Smooth muscle cell (in vitro differentiated cells): Measurements from ENCODE around the gene GDPD4. TPM values are rescaled to one million over a fixed set of nuclear protein-coding genes. Genes with fewer than 3 reads are reported as not detected.
A peak's percentile ranks its signal among the peaks of the same experiment; 100 is the strongest.

Experiments
- DNase-seq: peaks from one replicate; lab custom pipeline; 2025; ENCODE audit not compliant: unreplicated experiment; lab: John Stamatoyannopoulos, UW
- H2AFZ ChIP-seq: fragments of 200-600 bp; sonication (generic); 2 replicates; pipeline ENCODE4 v1.6.0; 2016; ENCODE audit warnings: antibody characterized with exemption, low read depth, mild to moderate bottlenecking
- H3F3A ChIP-seq: fragments of 200-600 bp; sonication (generic); 2 replicates; pipeline ENCODE4 v1.6.0; 2017; ENCODE audit warnings: antibody characterized with exemption, low read depth
- H3K27ac ChIP-seq: fragments of 200-600 bp; sonication (generic); 2 replicates; pipeline ENCODE4 v1.5.1; 2016; ENCODE audit warnings: low read depth, mild to moderate bottlenecking
- H3K27me3 ChIP-seq: fragments of 200-600 bp; sonication (generic); 2 replicates; pipeline ENCODE4 v1.6.1; 2016; ENCODE audit warnings: low read depth, mild to moderate bottlenecking
- H3K36me3 ChIP-seq: fragments of 200-600 bp; sonication (generic); 2 replicates; pipeline ENCODE4 v1.5.1; 2016; ENCODE audit warnings: low read depth
- H3K4me1 ChIP-seq: fragments of 200-600 bp; sonication (generic); 2 replicates; pipeline ENCODE4 v1.5.1; 2016; ENCODE audit warnings: low read depth
- H3K4me2 ChIP-seq: fragments of 200-600 bp; sonication (generic); 2 replicates; pipeline ENCODE4 v1.6.0; 2016; ENCODE audit warnings: mild to moderate bottlenecking
- H3K4me3 ChIP-seq: fragments of 200-600 bp; sonication (generic); 2 replicates; pipeline ENCODE4 v1.5.1; 2016; ENCODE audit warnings: mild to moderate bottlenecking
- H3K79me2 ChIP-seq: fragments of 200-600 bp; sonication (generic); 2 replicates; pipeline ENCODE4 v1.6.0; 2016; ENCODE audit warnings: low read depth, mild to moderate bottlenecking
- H3K9ac ChIP-seq: fragments of 200-600 bp; sonication (generic); 2 replicates; pipeline ENCODE4 v1.6.0; 2016; ENCODE audit warnings: low read depth
- H3K9me3 ChIP-seq: fragments of 200-600 bp; sonication (generic); replicated peaks from 2 replicates; pipeline ENCODE4 v1.5.1; 2016; ENCODE audit warnings: low read depth
- H4K20me1 ChIP-seq: fragments of 200-600 bp; sonication (generic); 2 replicates; pipeline ENCODE4 v1.6.0; 2016; ENCODE audit warnings: low read depth
- CTCF ChIP-seq: fragments of 200-600 bp; sonication (generic); IDR thresholded peaks from 2 replicates; pipeline ENCODE4 v1.5.1; 2017; ENCODE audit warnings: borderline replicate concordance, mild to moderate bottlenecking, antibody characterized with exemption; ENCODE audit not compliant: insufficient read depth, poor library complexity, severe bottlenecking
- WGBS: methylation state at CpG from one replicate; pipeline ENCODE4 v1.1.7; 2016; ENCODE audit warnings: low lambda C conversion rate; 5-methylcytosine and 5-hydroxymethylcytosine counted together
- polyA plus RNA-seq: library from polyadenylated mRNA; unstranded; fragments of >200 nt; fragmentation: Nextera tagmentation; extraction: Ambion mirVana; gene quantifications from 2 replicates; pipeline ENCODE4 v1.2.1, GENCODE V29; 2016
- total RNA-seq: library from RNA; depleted of rRNA; stranded (reverse); fragments of >200 nt; gene quantifications from 2 replicates; pipeline ENCODE4 v1.2.3, GENCODE V29; 2014

The GDPD4 gene
- total and polyA plus RNA-seq, 2 experiments from 2014 or later, result not detected

GRCh38 chr11:77193167-77193566, 108.3 kb downstream of the GDPD4 start:
- Histone ChIP-seq H3K27ac (no peak overlapping the region), H2AFZ (no peak overlapping the region), H3K36me3 (no peaks in the 10 kb centered on the region), H3K4me1 (no peaks in the 10 kb centered on the region), H4K20me1 (no peaks in the 10 kb centered on the region), H3F3A (no peaks in the 10 kb centered on the region), H3K4me3 (no peak overlapping the region), H3K79me2 (no peaks in the 10 kb centered on the region), H3K4me2 (no peak overlapping the region), H3K9me3 (no peaks in the 10 kb centered on the region), H3K9ac (no peak overlapping the region), H3K27me3 (no peaks in the 10 kb centered on the region)
- no peak for DNase-seq
- no peak for TF ChIP-seq CTCF

DNA sequence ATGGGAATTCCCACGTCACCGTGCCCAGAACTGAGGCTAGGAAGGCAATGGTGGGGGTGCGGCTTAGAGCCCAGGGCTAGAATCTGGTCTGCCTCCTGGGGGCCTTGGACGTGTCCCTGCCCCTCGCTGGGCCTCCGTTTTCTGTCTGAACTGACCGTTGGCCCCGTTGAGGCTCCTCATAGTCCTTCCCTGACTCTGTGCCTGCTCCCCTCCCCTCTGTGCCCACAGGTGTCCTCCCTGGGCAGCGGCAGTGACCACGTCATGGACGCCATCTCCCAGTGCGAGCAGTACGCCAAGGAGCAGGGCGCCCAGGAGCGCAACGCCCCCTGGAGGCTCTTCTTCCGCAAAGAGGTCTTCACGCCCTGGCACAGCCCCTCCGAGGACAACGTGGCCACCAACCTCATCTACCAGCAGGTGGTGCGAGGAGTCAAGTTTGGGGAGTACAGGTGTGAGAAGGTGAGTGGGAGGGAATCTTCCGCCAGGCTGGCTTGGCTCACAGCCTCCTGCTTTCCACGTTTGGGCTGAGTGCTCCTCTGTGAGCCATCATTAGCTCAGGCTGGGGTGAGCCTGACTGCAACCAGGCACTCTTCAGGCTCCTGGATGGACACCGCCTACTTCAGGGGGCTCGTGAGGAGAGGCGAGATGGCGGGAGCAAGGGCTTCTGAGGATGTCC, 109.5 kb downstream of the GDPD4 start:
- no peaks in the 10 kb centered on the region for H3K4me1 ChIP-seq
- peak overlapping the region; percentile 63 for H3K4me2 ChIP-seq
- no peak overlapping the region for H3K9ac ChIP-seq
- H3K27me3 ChIP-seq, result no peaks in the 10 kb centered on the region
- H4K20me1 ChIP-seq, result no peaks in the 10 kb centered on the region
- no peaks in the 10 kb centered on the region for H3K9me3 ChIP-seq
- no peaks in the 10 kb centered on the region for H3F3A ChIP-seq
- H3K36me3 ChIP-seq, result no peaks in the 10 kb centered on the region
- peak; percentile 30 for DNase-seq
- peak overlapping the region; percentile 54 for H2AFZ ChIP-seq
- H3K27ac ChIP-seq, result no peak overlapping the region
- H3K4me3 ChIP-seq, result peak overlapping the region; percentile 18
- no peaks in the 10 kb centered on the region for H3K79me2 ChIP-seq
- TF ChIP-seq CTCF, result peak; percentile 72
- 23% methylated on average over 27 of the region's 27 CpGs for WGBS

GRCh38 chr11:77191429-77191822, 110.1 kb downstream of the GDPD4 start:
- Histone ChIP-seq H3K9me3 (no peaks in the 10 kb centered on the region), H2AFZ (peak overlapping the region; percentile 54), H3K4me1 (no peaks in the 10 kb centered on the region), H3K4me2 (peak overlapping the region; percentile 63), H3K36me3 (no peaks in the 10 kb centered on the region), H3K4me3 (peak overlapping the region; percentile 18), H3K79me2 (no peaks in the 10 kb centered on the region), H3K9ac (no peak overlapping the region), H3K27ac (no peak overlapping the region), H4K20me1 (no peaks in the 10 kb centered on the region), H3K27me3 (no peaks in the 10 kb centered on the region), H3F3A (no peaks in the 10 kb centered on the region)
- DNase-seq, result no peak
- no peak for TF ChIP-seq CTCF
- 77% methylated on average over 11 of the region's 11 CpGs for WGBS
